HT1080 (cell line): Measurements from ENCODE around the gene FBXO41. TPM values are rescaled to one million over a fixed set of nuclear protein-coding genes. Genes with fewer than 3 reads are reported as not detected.
A peak's percentile ranks its signal among the peaks of the same experiment; 100 is the strongest.
"Not testable (repeated sequence)": the region's sequence is repeated elsewhere in the genome, so short reads cannot be mapped to it uniquely, and the experiment has no call there.

Experiments
- DNase-seq: peaks from one replicate; pipeline ENCODE4 v3.0.0-alpha.2; 2015; ENCODE audit warnings: low read depth
- total RNA-seq: library from RNA; depleted of rRNA; stranded (reverse); fragments of >200 nt; shearing (Covaris generic); gene quantifications from 2 replicates; pipeline ENCODE4 v1.2.3, GENCODE V29; 2014

FBXO41 gene
- total RNA-seq, 1 experiment from 2014 or later = 6.9 TPM

DNA sequence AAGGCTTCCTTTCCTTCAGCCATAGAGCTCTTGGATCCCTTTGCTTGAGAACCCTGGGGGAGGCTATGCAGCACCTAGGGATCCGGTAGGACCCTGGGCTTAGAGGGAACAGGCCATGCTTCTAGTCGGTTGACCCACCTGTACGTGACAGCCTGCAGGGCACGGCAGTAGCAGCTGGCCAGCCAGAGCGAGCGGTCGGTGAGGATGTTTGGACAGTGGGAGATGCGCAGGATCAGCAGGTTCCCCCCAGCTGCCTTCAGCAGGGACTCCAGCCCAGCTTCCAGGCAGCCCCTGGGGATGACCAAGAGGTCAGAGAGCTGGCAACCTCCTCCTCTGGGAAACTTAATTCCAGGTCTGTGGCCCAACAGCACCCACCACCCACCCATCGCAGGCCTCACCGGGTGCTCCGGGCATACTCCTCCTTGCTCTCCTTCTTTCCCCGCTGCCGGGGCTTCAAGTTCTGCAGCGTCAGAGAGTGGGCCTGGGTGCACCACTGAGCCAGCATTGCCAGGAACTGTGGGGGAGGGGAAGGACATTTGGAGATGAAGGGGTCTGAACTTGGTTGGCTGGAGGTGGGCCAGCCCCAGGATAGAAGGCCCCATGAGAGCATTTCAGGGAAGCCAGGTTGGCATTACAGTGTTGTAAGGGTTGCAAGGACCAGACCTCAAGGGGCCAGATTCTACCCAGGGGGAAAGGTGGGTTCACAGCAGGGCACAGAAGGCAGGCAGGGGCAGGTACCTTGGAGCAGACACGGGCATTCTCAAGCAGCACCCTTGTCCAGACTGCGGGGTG lies 20.5 kb downstream of the FBXO41 start:
- no peak for DNase-seq

DNA sequence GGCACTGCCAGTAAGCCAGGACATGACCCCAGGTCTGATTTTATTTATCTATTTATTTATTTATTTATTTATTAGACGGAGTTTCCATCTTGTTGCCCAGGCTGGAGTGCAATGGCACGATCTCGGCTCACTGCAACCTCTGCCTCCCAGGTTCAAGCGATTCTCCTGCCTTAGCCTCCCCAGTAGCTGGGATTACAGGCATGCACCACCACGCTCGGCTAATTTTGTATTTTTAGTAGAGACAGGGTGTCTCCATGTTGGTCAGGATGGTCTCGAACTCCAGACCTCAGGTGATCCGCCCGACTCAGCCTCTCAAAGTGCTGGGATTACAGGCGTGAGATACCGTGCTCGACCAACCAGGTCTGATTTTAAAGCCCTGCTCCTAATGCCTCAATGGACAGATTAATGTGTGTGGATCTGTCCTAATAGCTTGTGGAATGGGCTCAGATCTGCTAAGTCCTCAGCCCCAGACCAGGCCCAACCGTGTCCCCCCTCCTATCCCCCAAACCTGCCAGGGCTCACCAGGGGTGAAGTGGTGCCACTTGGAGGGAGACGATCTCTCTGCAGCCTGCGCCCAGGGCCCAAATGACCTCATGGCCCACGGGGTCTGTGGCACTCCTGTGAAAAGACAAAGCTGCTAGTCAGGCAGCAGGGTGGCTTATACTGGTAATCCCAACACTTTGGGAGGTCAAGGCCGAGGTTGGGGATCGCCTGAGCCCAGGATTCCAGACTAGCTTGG lies 21.4 kb downstream of the FBXO41 start:
- DNase-seq = not testable (repeated sequence)

DNA sequence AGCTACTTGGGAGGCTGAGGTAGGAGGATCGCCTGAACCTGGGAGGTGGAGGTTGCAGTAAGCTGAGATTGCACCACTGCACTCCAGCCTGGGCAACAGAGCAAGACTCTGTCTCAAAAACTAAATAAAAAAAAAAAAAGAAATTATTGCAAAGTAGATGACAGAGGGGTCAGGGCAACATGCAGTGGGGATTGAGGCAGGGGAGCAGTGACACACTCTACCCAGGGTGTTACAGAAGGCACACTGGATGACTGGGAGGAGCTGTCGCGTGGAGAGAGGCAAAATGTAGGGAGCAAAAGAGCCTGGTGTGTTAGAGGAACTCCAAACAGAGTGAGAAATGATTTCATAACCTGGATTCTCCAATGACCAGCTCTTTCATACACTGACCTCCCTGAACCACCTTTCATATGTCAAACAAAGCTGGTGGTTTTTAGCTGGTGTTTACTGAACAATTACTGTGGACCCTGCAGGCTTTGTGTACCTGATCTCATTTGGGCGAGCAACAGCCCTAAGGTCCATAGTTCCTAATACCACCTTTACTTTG lies 22.1 kb downstream of the FBXO41 start:
- DNase-seq = no peak

DNA sequence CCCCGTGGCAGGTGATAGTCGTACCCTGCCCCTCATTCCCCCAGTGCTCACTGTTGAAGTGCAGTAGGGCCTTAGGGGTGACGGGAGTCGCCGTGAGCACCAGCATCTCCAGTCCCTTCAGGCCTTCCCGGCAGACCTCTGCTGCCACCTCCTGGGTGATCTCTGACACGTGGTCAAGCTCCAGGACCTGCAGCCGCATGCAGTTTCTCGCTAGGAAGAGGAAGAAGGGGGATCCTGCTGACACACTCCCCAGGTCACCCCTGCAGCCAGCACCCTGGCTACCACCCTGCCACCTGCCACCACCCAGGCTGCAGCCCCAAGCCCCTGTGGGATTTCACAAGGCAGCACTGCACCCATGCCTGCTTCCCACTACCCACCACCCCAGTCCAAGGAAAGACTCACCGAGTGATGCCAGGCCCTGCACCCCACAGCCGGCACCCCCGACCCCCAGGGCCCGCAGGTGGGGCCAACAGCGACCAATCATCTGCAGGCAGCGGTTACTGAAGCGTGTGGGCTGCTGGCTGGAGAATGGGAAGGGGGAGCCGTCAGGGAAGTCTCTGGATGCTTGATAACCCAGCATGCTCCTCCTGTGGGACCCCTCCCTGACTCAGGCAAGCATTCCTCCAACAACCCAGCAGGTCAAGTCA lies 23.8 kb downstream of the FBXO41 start:
- DNase-seq = peak; percentile 33

DNA sequence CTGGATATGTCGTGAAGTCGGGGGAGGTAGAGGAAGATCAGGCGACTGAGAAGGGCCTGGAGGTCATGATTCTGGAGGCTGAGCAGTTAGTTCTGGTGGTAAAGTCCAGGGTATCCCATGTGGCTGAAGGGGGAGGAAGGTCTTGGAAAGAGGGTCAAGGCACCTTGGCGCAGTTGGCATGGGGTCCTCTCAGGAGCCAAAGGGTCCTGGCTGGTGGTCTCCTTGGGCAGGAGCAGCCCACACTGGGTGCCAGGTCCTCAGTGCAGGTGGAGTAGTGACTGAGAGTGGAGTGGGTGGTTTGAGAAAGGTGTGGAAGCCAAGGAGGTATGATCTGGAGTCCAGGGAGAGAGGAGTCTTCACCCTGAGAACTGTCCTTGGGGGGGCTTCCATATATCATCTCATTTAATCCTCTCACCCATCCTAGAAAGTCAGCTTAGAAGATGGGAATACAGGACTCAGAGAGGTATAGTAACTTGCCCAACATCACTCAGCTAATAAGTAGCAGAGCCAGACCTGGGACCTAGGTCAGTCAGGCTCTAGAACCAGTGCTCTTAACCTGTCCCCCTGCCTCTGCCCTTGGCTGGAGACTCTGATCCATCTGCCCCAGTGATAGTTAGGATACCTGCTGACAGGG lies 24.5 kb downstream of the FBXO41 start:
- no peak for DNase-seq

DNA sequence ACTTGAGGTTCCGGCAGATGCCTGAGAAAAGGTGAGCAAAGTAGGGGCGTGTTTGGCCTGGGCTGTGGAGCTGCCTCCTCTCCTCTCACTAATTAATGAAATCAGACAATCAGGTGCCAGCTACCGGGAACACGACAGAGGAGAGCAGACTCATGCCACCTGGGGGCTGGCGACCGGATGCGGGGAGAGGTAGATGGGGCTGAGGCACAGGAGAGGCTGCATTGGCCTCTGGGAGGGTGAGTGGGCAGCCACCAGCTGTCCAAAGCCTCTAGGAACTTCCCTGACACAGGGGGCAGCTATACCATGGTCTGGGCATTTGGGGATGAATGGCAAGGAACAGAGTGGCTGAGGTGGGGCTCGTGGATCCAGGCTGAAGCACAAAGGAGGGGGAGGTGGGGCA lies 25.0 kb downstream of the FBXO41 start:
- no peak for DNase-seq

DNA sequence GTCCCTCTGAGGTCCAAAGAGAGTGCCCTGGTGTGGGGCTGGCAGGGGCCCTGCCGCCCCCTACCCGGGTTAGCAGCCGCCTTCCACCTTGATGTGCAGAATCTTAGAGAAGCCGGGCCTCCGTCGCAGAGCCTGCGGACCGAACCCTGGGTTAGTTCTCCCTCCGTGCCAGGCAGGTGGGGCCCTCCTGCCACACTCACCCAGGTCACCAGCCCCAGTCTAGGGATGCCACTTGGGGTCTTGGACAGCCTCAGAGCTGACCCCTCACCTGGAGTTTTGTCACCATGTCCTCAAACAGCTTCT lies 25.4 kb downstream of the FBXO41 start:
- no peak for DNase-seq

DNA sequence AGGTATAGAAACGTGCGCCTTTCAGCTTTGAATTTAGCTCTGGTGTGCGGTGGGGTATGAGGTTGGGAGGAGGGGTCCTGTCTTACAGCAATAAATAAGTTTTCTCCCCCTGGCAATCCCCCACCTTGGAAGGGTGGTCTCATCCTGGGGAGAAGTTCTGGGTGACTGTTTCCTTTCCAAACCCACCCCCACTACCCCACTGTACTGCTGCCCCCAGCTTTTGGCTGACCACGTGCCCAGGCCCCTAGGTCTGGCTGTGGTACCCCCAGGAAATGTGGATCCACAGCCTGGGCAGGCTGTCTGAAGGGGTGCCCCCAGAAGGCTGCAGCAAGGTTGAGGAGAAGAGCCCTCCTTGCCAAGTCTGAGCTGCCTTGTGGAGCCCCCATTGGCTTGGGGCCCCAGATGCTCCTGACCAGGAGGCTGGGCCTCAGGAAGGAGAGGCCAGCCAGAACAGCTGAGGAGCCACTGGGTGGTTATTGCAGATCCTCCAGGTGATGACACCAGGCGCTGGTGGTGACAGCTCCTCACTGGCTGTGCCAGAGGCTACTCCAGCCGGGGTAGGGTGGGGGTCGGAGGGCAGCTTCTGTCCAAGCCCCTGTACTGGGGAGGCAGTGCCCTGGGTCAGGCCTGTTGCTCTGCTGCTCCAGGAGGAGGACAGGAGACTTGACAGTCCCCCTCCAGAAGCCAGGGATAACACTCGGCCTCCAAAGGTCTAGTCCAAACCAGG lies 25.9 kb downstream of the FBXO41 start:
- no peak for DNase-seq

DNA sequence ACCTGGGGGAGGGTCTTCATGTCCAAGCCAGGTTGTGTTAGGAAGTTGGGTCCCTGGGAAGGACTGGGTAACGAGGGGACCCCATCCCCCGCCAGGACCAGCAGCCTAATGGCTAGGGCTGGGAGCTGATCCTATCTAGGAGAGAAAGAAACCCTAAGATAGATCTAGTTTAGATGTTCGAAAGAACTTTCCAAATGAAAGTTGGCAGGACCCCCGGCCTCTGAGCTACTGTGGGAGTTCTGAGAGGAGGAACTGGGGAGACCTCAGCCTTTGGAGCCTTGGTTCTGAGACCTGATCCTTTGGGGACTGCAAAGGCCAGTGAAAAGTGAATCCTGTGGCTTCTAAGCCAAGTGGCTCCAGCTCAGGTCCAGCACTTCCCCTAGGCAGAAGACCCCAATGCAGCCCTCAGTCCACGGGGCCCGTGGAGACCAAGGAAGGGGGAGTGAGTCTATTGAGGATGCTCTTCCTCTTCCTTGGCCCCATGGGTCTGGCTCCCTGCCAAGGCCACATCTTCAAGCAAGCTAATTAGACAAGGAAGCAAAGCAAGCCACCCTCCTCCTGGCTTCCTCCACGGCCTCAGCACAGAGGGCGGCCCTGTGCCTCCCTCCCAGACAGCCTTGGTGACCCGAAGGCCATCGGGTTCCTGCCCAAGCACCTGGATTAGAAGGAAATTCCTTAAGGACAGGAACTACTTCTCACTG lies 26.7 kb downstream of the FBXO41 start:
- DNase-seq = no peak

DNA sequence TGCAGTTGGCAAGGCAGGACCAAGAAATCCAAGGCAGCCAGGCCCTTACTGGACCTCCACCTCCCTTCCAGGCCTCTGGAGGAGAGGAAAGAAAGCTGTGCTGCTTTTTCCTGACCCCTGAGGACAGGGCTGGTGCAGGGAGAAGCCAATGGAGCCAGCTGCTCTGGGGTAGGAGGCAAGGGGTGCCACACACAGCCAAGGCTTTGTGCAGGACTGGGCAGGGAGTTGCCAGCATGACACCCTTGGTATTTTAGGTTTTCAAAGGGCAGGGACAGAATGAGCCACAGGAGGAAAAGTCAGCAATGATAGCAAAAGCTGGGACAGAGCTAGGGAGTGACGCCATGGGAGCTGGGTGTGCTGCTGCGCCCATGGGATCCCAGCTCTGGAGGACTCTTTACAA lies 27.3 kb downstream of the FBXO41 start:
- no peak for DNase-seq

DNA sequence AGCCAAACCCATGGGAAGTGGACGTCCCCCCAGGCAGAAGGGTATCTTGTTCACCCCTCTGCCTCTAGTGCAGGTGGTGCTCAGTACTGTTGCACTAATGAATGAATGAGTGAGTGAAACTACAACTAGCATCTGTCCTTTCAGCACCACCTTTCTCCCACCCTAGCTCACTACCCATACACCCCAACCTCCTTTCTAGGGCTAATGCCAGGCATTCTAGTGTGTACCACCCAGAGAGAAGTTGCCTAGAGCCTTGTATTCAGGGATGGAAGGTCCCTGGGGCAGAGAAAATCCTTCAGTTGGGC lies 27.7 kb downstream of the FBXO41 start:
- DNase-seq = no peak

DNA sequence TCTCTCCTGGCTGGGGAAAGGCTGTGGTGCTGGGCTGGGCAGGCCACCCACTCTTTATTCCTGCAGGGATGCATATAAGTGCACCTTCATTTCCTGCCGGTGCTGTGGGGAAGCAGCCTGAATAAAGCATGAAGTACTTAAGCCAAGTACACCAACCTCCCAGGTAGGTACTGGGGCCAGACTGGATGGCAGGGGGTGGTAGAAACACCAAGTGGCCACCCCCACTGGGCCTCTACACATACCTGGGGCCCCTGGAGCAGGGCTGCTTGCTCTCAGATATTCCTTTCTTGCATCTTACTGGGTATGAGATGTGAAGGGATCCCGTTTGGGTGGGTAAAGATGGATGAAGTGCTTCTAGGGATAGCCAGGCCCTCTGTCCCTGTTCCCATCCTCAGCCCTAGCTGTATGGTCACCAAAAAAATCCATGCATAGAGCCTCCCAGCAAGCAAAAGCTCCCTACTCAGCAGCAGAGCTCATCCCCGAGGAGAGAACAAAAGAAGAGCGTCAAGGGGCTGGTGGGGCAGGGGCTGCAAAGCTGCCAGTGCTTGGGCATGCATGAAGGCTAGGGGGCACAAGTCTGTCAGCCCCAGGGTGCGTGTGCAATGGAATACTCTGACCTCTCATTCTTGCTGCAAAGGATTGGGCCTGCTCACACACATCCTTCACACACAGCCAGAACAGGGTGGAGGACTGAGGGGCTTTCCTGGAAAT lies 28.2 kb downstream of the FBXO41 start:
- no peak for DNase-seq

DNA sequence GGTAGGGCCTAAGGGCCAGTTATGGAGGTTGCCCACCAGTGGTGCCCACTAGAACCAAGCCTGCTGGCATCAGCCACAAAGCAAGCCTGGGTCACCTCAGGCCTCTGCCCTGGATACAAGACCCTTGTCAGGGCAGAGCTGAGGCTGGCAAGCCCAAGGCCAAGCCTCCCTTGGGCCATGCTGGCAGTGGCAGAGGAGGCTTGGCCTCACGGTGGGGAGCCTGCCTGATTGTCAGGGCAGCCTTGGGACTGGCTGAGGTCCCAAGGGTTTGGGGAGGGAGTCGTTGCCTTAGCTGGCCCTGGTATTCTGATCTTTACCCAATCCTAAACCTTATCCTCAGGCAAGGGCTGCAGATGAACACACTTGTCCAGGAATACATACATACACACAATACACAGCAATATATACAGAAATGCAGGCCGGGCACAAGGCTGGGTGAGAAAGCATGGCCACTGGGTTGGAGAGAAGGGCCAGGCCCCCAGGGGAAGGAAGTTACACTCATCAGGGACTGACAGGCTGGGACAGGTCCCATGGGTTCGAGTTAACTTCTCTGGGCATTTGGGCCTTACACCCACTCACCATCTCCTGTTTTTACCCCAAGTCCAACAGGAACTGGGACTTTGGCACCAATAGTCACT lies 29.2 kb downstream of the FBXO41 start:
- no peak for DNase-seq

DNA sequence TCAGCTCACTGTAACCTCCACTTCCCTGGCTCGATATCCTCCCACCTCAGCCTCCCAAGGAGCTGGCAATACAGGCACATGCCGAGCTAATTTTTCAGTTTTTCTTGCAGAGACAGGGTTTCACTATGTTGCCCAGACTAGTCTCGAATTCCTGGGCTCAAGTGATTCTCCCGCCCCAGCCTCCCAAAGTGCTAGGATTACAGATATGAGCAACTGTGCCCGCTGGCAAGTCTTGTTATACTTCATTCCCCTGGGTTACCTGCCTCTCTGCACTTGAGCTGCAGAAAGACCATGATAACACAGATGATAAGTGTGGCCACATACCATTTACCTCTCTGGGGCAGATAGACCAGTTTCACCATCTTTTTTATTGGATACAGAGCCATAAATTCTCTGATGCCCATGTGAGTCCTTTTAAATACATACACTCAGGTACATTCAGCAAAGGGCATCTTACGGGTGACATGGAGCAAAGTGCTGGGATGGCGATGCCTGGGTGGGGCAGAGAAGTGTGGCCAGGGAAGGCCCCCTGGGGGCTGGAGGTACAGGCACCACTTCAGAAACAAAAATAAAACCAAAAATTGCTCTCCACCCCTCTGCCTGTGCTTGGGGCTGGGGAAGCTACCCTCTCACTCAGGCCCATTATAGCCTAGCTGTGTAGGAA lies 29.8 kb downstream of the FBXO41 start:
- no peak for DNase-seq

DNA sequence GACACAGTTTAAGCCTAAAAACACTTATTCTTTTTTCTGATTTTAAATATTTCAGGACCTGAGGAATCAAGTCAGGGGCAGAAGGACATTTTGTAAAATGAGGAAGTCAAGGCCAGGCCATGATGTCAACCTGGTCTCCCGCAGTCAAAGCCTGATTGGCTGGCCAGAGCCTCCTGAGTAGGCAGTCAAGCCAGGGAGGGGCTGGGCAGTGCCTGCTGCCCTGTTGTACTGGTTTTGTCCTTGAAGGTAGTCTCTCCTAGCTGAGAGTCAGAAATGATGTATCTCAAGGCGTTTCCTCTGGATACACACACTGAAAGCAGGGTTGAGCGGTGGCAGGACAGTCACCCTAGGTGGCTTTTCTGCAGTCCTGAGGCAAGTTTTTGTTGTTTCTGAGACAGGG lies 30.4 kb downstream of the FBXO41 start:
- DNase-seq = no peak

DNA sequence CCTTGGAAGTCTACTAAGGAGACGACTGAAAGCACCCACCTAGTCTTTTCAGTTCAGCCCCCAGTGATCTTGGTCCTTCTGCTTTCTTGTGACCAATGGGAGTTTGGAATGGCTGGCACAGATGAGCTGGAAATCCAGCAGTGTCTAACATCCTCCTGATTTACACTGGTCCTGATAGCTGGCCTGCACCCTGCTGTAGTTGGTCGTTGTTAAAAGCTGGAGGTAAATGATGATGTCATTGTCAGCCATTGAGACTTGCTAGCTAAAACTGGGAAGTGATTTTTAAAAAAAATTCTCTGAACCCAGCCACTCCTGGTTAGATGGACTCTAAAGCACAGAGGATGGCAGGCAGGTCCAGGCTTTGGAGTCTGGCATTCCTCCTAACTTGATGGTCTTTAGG lies 30.9 kb downstream of the FBXO41 start:
- no peak for DNase-seq

DNA sequence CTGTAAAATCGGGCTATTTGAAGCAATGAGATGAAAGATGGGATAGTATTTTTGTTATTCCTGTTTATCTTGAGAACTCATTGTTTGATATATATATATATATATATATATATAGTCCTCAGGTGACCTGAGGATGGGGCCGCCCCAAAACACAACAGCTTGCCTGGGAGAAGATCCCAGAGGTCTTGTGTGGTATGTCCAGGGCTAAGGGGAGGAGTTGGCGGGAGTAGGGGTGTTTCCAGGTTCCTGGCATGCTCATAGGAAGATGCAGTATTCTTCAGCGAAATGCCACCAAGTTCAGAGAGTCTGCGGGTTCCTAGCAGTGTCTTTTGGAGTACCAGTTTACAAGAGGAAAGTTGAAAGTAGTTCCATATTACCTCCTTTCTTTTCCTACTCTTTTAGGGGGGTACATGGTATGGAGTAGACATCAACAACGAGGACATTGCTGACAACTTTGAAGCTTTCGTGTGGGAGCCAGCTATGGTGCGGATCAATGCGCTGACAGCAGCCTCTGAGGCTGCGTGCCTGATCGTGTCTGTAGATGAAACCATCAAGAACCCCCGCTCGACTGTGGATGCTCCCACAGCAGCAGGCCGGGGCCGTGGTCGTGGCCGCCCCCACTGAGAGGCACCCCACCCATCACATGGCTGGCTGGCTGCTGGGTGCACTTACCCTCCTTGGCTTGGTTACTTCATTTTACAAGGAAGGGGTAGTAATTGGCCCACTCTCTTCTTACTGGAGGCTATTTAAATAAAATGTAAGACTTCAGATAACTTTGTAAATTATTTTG lies 31.8 kb downstream of the FBXO41 start:
- DNase-seq = no peak
